Measurements from ENCODE around the gene RHOBTB1.

The RHOBTB1 gene

GRCh38 chr10:60934215-60935175 lies 9.5 kb downstream of the RHOBTB1 start:
- no peak overlapping the region for H3K4me3 ChIP-seq (ENCODE audit: control insufficient read depth, low read depth, low read length)
- DNase-seq (ENCODE audit: low read depth) = no peak
- TF ChIP-seq, protein P1, sequence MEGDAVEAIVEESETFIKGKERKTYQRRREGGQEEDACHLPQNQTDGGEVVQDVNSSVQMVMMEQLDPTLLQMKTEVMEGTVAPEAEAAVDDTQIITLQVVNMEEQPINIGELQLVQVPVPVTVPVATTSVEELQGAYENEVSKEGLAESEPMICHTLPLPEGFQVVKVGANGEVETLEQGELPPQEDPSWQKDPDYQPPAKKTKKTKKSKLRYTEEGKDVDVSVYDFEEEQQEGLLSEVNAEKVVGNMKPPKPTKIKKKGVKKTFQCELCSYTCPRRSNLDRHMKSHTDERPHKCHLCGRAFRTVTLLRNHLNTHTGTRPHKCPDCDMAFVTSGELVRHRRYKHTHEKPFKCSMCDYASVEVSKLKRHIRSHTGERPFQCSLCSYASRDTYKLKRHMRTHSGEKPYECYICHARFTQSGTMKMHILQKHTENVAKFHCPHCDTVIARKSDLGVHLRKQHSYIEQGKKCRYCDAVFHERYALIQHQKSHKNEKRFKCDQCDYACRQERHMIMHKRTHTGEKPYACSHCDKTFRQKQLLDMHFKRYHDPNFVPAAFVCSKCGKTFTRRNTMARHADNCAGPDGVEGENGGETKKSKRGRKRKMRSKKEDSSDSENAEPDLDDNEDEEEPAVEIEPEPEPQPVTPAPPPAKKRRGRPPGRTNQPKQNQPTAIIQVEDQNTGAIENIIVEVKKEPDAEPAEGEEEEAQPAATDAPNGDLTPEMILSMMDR (conservative IDR thresholded peaks at IDR 0.05; ENCODE audit: control insufficient read depth, insufficient read depth, low read depth, low read length) = no peak

GRCh38 chr10:60932756-60933155 lies 11.2 kb downstream of the RHOBTB1 start:
- TF ChIP-seq, protein P1 (conservative IDR thresholded peaks at IDR 0.05; ENCODE audit: control insufficient read depth, insufficient read depth, low read depth, low read length) = no peak
- H3K4me3 ChIP-seq (ENCODE audit: control insufficient read depth, low read depth, low read length) = no peak overlapping the region
- DNase-seq (ENCODE audit: low read depth) = no peak

DNA sequence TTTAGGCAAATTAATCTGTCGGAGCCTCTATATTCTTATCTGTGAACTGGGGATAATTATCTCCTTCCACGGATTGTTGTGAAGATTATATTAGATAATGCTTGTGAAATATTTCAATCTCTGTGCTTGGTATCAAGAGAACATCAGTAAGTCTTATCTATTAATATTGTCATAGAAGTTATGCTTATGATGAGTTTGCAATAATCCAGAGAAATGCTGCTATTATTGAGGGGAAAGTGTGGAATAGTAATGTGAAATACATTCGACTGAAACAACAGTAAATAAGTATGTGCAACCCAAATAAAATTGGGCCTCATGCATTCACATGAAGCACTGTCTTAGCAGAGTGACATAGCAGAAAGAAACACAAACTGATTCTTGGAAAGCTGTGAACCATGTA lies 13.7 kb downstream of the RHOBTB1 start:
- no peak overlapping the region for H3K4me3 ChIP-seq (ENCODE audit: control insufficient read depth, low read depth, low read length)
- DNase-seq (ENCODE audit: low read depth) = no peak
- TF ChIP-seq, protein P1 (conservative IDR thresholded peaks at IDR 0.05; ENCODE audit: control insufficient read depth, insufficient read depth, low read depth, low read length) = no peak

DNA sequence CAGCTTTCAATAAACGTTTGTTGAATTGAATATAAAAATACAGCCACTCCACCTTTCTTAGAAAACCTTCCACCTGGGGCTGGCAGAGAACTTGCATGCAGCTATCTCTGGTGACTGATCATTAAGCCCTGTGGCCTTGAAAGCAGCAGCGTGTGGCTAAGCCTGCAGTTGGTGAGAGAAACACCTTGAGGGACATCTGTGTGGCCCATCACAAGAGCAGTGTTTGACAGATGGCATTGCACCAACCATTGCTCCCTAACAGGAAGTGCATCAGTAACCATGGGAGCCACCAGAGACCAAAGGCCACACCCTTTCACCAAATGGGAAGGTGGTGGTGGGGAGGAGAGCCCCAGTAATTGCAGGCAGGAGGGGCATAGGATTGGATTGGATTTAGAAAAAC lies 22.4 kb downstream of the RHOBTB1 start:
- DNase-seq (ENCODE audit: low read depth) = no peak
- no peak overlapping the region for H3K4me3 ChIP-seq (ENCODE audit: control insufficient read depth, low read depth, low read length)
- TF ChIP-seq, protein P1 (conservative IDR thresholded peaks at IDR 0.05; ENCODE audit: control insufficient read depth, insufficient read depth, low read depth, low read length) = no peak

DNA sequence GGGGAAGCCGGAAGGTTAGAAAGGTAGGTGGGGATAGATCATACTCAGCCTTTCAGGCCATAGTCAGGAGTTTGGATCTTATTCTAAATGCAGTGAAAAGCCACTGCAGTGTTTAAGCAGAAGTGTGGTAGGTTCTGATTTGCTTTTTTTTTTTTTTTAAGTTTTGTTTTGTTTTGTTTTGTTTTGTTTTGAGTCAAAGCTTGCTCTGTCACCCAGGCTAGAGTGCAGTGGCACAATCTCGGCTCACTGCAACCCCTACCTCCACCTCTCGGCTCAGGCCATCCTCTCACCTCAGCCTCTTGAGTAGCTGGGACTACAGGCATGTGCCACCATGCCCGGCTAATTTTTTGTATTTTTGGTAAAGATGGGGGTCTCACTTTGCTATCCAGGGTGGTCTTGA lies 23.5 kb downstream of the RHOBTB1 start:
- no peak for DNase-seq (ENCODE audit: low read depth)
- TF ChIP-seq, protein P1 (conservative IDR thresholded peaks at IDR 0.05; ENCODE audit: control insufficient read depth, insufficient read depth, low read depth, low read length) = no peak
- H3K4me3 ChIP-seq (ENCODE audit: control insufficient read depth, low read depth, low read length) = no peak overlapping the region

DNA sequence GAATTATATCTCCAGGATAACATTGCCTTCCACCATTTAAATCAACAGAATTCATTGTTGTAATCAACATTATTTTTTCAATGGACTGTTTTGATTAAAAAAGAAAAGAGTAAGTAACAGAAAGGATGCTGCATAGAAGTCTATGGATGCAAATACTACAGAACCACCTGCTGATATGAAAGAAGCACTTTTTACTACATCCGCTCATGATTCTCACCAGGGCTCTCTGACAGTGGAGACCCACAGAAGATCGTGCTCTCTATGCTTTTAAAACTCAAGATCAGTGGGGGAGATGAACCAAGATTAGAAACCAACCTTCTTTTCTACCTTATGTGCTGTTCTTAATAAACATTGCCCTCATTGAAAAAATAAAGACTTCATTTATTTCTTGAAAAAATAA lies 24.4 kb downstream of the RHOBTB1 start:
- H3K4me3 ChIP-seq (ENCODE audit: control insufficient read depth, low read depth, low read length) = no peak overlapping the region
- TF ChIP-seq, protein P1 (conservative IDR thresholded peaks at IDR 0.05; ENCODE audit: control insufficient read depth, insufficient read depth, low read depth, low read length) = no peak
- DNase-seq (ENCODE audit: low read depth) = no peak
